Thyroid gland (tissue), 4 donors: ENCODE data around the gene CENPV.

Experiments
- CTCF ChIP-seq, 6 experiments: fragments of 200-600 bp in 3 of 6; fragments of 450-650 bp in 3 of 6; sonication (generic) in 3 of 6; IDR thresholded peaks; one replicate each; pipeline ENCODE4 v1.5.1; 2016 to 2019; ENCODE audit warnings: antibody characterized with exemption in 6 of 6, mild to moderate bottlenecking in 2 of 6, inconsistent platforms in 1 of 6, moderate library complexity in 1 of 6
- POLR2A ChIP-seq, 2 donors: fragments of 450-650 bp; IDR thresholded peaks; one replicate each; pipeline ENCODE4 v1.6.1; 2017; ENCODE audit warnings: antibody characterized with exemption in 2 of 2, mild to moderate bottlenecking in 2 of 2, moderate library complexity in 1 of 2

- TF ChIP-seq CTCF (IDR thresholded peaks at IDR 0.05) (no peak), POLR2A (IDR thresholded peaks at IDR 0.05) (no peak)
Observed at GRCh38 chr17:16319969-16320368, 33.3 kb downstream of the CENPV start.
